Stimulated activated CD4-positive, alpha-beta T cell treated with anti-CD3 and anti-CD28 coated beads, TNF-alpha, amount 100 ng/mL, for 24 hours (primary cell): Measurements from ENCODE around the gene KLK1.

ENCODE experiments used
- DNase-seq, 3 experiments: peaks; one replicate each; pipeline ENCODE4 v3.0.0-alpha.2; 2020; ENCODE audit warnings: low read depth in 3 of 3

KLK1 gene

DNA sequence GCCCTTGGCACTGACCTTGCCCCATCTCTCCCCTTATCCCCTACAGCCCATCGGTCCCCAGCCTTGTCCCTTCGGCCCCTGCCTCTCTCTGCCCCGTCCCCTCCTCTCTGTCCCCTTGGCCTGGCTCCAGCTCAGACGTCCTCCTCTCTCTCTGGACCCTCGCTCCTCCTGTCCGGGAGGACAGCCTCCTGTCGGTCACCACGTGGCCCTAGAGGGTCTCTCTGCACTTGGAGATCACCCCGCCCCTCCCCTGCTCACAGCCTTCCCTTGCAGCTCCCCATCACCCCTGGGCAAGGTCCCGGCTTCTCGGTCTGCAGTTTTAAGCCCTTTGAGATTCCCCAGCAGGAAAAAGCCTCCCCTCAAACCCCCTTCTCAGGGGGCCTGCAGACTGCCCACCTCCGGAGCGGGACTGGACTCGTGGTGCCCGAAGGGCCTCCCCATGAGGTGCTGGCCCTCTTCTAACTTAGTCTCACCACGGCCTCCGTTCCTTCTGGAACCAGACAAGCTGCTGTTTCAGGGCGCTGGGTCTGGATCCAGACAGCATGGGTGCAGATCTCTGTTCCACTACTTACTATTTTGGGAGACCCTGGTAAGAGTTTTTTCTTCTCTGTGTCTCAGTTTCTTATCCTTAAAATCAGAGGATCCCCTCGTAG is 13.1 kb upstream of the KLK1 start:
- DNase-seq: no peak

DNA sequence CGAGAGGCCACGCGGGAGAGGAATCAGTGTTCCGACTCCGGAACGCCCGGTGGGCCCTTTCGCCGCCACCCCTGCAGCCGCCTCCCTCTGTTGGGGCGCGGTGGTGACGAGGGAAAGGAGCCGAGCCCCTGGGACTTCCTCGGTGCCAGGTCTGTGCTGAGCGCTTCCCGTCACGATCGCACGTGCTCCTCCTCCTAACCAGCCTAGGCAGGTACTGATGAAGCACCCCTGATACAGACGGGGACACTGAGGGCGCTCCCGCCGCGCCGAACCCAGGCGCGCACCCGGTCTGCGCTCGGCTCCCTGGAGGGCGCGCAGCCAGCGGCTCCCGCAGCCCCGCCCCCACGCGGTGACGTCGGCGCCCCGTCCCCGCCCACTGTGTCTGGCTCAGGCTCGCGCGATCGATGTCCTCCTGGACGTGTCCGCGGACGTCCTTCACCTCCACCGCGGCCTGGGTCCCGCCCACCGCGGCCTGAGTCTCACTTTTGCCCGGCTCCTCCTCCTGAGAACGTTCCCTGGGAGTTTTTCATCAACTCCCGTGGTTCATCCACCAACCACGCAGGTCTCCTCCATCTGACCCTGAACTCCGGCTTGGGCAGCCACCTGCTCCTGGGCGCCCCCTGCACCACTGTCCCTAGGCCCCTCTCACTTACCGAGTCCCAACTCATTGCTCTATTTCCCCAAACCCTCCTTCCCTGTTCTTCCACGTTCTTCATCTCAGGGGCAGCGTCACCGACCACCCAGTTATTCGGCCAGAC is 12.4 kb upstream of the KLK1 start:
- DNase-seq: peak; percentile 37 to 77 (median 55)

- no peak for DNase-seq
These were observed 11.7 kb upstream of the KLK1 start for GRCh38 chr19:50835103-50835784.

GRCh38 chr19:50833802-50834167 is 10.2 kb upstream of the KLK1 start:
- DNase-seq: no peak

GRCh38 chr19:50833117-50833801 is 9.7 kb upstream of the KLK1 start, which contains the start of gene KLK15:
Gene KLK15, minus strand, starts transcription at chr19:50833574. Its CDS starts 2,082 bp downstream, at chr19:50831492.
- no peak for DNase-seq

- no peak for DNase-seq
These were observed 9.1 kb upstream of the KLK1 start for GRCh38 chr19:50832666-50833065.

DNA sequence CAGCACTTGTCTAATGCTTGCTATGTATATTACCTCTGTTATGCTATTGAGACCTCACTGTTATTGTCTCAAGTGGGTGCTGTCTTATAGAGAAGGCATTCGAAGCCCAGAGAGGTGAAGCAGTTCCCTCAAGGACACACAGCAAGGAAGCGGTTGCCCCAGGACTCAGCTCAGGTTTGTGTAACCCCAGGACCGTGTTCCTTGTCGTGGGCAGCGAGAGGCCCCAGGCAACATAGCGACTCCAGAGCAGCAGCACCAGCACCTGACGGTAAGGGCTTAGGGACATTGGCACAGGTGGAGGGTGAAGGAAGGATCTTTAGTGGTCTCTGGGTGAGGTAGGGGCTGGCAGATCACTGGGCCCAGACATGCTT is 7.4 kb upstream of the KLK1 start:
- DNase-seq: no peak

DNA sequence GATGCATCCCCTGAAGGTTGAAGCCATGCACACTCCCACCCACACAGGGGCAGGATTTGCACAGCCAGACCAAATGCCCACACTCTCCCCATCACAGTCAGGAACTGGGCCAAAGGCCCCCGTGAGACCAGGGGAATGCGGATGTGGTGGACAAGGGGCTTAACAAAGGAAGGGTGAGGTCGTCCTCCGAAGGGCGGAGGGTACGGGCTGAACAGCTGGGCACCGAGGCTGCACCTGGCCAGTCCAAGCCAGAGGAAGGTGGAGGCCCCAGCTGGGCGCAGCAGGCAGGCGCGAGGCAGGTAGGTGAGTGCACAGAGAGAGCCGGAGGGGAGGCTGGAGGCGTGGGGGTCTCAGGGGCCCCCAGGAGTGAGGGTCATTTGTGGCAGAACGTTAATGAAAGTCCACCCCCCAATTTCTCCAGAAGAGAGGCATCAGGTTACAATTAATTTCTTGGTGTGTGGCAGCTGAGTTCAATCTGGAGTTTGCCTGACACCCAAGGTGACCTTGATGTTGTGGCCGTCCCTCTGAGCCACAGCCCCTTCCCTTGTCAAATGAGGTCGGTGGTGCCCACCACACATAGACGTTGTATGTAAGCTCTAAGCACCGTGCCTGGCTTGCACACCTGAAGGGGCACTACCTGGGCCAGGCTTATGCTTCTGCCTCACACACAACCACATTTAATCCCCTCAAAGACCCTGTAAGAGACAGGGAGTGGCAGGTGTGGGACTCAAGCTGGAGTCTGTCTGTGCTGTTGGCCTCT is 6.9 kb upstream of the KLK1 start:
- no peak for DNase-seq

DNA sequence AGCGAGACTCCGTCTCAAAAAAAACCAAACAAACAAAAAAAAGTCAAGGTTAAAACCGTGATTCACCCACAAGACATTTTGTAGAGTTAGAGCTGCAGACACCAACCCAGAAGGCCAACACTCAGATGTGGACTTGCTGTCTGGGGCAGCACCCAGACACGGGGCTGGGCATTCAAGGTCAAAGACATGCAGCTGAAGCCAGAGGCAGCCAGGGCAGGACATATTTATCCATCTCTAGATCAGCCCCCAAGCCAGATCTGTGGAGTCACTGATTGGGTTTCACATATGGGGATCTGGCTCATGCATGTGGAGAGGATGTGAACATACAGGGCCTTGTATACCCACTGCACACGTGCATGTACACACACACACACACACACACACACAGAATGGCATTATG is 6.2 kb upstream of the KLK1 start:
- no peak for DNase-seq

GRCh38 chr19:50827476-50827875 is 3.9 kb upstream of the KLK1 start:
- DNase-seq: no peak

DNA sequence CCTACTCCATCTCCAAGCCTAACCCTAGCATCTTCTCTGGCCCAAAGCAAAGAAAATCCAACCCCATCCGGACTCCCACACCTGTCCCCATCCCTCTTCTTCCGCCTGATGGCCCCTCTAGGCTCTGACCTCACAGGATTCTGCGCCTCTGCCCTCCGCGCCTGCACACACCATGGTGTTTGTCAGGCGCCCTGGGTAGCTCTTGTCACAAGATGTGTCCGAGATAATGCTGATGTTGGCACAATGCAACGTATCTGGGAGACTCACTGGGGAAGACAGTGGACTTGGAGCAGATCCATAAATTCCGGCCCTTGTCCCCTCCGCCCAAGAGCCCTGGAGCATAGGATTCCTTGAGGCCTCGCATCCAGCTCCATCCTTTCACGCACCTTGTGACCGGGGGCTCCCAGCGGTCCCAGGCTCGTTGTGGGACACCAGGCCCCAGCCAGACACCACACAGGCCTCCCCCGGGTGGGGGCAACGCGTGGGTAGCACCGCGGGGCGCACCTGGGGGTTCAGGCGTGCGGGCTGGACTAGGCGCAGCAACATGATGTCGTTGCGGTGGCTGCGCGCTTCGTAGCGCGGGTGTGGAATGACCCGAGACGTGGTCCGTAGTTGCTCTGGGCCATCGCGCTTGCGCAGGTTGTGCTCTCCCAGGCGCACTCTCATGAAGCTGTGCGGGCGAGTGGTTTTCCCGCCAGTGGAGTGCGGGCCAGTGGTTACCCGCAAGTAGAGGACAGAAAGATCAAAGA is 3.1 kb upstream of the KLK1 start:
- DNase-seq: no peak

GRCh38 chr19:50822661-50823208 is 852 bp downstream of the KLK1 start:
- no peak for DNase-seq

DNA sequence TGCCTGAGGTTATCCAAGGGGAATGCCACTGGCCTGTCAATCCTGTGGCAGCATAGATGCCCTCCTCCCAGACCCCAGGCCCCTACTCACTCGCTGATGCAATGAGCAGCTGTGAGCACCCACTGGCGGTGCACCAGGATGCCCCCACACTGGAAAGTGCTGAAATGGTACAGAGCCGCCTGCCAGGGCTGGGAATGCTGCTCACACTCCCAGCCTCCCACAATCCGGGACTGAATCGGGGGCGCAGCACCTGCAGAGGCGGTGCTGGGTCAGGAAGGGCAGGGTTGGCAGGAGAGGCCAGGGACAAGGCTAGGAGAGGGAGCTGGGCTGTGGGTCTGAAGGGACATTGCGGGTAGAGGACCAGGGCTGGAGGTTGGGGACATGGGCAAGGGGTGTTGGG is 2.0 kb downstream of the KLK1 start:
- DNase-seq: no peak

DNA sequence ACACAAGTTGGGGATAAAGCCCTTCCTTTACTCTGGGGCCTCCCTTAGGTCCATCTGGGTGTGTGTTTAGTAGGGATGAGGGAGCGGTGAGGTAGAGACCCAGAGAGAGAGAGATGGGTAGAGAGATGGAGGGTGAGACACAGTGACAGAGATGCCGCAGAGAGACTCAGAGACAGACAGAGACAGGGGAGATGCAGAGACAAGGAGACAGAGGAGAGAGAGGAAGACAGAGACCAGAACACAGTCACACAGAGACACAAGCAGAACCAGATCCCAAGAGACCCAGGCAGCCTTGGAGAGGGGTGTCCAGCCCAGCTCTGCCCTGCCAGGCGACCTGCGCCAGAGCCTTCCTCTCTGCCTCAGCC is 2.4 kb downstream of the KLK1 start:
- DNase-seq: no peak

GRCh38 chr19:50820549-50821247 is 2.9 kb downstream of the KLK1 start:
- no peak for DNase-seq

- no peak for DNase-seq
These were observed 3.5 kb downstream of the KLK1 start for GRCh38 chr19:50820086-50820485.

DNA sequence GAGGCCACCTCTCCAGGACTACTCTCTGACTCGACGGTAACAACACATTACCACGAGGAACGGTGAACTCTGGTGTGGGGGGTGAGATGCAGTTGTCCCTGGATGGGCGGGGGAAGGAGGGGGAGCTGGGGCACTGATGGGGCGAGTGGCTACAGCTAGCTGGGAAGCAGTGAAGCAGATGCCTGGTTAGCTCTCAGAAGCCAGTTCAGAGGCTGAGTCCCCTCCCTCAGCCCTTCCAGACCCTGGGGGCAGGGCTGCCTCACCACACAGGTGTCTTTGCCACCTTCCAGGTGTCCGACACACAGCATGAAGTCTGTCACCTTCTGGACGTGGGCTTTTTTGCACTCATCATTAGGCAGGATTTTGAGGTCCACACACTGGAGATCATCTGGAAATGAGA is 4.0 kb downstream of the KLK1 start:
- DNase-seq: no peak

- DNase-seq: no peak
These were observed 4.6 kb downstream of the KLK1 start for GRCh38 chr19:50818859-50819472.
